ENCODE results near the gene STX18.
"Not testable (repeated sequence)": the region's sequence is repeated elsewhere in the genome, so short reads cannot be mapped to it uniquely, and the experiment has no call there.

STX18 gene

DNA sequence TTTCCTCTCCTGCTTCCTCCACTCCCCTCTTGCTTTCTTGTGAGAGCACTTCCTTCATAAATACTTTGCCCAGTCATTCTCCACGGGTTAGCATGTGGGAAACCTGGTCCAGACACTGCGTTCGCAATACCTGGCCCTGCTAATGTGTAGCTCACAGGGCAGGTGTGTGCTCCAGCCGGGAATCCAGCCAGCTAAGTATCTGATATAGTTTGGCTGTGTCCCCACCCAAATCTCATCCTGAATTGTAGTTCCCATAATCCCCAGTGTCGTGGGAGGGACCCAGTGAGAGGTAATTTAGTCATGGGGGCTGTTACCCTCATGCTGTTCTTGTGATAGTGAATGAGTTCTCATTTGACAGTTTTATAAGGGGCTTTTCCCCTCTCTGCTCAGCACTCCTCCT is 32.2 kb upstream of the STX18 start:
- Histone ChIP-seq H3K36me3 (ENCODE audit: control insufficient read depth, insufficient read depth, low read length) (peaks cover 3% of the 10 kb centered on the region), H3K4me3 (ENCODE audit: low read depth, low read length) (no peak overlapping the region), H3K27me3 (ENCODE audit: control insufficient read depth, insufficient read depth, low read length) (peaks cover 22% of the 10 kb centered on the region), H3K9ac (ENCODE audit: low read depth, low read length) (no peak overlapping the region), H3K9me3 (ENCODE audit: control insufficient read depth, insufficient read depth, low read length) (no peaks in the 10 kb centered on the region), H3K4me1 (ENCODE audit: control insufficient read depth, insufficient read depth, low read length) (peaks cover 3% of the 10 kb centered on the region)

DNA sequence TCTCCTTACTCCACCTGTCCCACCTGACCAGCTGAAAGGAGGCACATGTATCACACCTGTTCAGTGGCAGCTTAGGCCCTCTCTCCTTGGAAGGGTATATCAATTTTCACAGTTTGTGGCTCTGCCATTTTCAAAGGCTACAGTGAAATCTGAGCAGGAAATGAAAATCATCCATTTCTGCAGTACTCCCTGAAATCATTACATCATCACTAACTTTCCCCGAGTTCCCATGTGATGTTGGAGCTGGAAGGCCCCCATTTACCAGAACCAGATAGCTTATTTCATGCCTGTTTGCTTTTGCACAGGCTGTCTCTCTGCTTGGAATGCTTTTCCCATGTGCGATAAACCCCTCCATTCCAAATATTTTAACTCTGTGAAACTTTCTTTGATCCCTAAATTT is 31.0 kb upstream of the STX18 start:
- no peak overlapping the region for H3K4me3 ChIP-seq (ENCODE audit: low read depth, low read length)
- H3K9ac ChIP-seq (ENCODE audit: low read depth, low read length) = no peak overlapping the region
- H3K27me3 ChIP-seq (ENCODE audit: control insufficient read depth, insufficient read depth, low read length) = peaks cover 22% of the 10 kb centered on the region
- no peaks in the 10 kb centered on the region for H3K9me3 ChIP-seq (ENCODE audit: control insufficient read depth, insufficient read depth, low read length)
- peaks cover 3% of the 10 kb centered on the region for H3K36me3 ChIP-seq (ENCODE audit: control insufficient read depth, insufficient read depth, low read length)
- peaks cover 3% of the 10 kb centered on the region for H3K4me1 ChIP-seq (ENCODE audit: control insufficient read depth, insufficient read depth, low read length)

DNA sequence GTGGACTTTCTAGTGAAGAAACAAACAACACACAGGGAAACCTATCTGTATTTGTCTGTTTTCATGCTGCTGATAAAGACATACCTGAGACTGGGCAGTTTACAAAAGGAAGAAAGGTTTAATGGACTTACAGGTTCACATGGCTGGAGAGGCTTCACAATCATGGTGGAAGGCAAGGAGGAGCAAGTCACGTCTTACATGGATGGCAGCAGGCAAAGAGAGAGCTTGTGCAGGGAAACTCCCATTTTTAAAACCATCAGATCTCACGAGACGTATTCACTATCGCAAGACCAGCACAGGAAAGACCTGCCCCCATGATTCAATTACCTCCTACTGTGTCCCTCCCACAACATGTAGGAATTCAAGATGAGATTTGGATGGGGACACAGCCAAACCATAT is 28.0 kb upstream of the STX18 start:
- H3K36me3 ChIP-seq (ENCODE audit: control insufficient read depth, insufficient read depth, low read length); H3K9ac ChIP-seq (ENCODE audit: low read depth, low read length); H3K4me1 ChIP-seq (ENCODE audit: control insufficient read depth, insufficient read depth, low read length); H3K9me3 ChIP-seq (ENCODE audit: control insufficient read depth, insufficient read depth, low read length); H3K4me3 ChIP-seq (ENCODE audit: low read depth, low read length): not testable (repeated sequence)
- peaks cover 13% of the 10 kb centered on the region for H3K27me3 ChIP-seq (ENCODE audit: control insufficient read depth, insufficient read depth, low read length)

DNA sequence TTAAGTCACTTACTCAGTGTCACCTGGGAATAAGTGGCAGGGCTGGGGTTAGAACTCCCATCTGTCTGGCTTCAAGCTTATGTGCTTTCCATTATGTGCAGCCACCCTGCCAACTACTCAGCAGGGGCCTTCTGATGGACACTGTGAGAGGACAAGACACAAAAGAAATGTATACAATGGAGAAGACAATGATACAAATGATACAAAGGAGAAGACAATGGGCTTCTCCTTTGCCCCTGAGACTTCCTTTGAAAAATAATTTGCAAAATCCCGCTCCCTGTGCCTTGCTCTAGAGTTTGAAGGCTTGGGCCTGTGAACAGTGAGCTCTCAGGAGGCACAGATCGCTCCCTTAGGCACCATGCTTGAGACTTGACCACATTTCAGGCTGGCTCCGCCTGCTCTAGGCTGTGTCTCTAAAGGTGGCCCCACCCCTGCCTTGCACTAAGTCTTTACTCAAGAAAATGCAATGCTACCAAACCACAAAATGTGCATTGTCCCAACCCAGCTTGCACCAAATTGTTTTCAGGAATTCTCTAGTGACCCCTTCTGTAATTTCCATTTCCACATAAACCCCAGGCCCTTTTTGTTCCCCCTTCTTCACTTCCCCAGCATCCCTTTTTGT is 27.1 kb upstream of the STX18 start:
- H3K27me3 ChIP-seq (ENCODE audit: control insufficient read depth, insufficient read depth, low read length) = peaks cover 6% of the 10 kb centered on the region
- no peak overlapping the region for H3K9ac ChIP-seq (ENCODE audit: low read depth, low read length)
- no peaks in the 10 kb centered on the region for H3K9me3 ChIP-seq (ENCODE audit: control insufficient read depth, insufficient read depth, low read length)
- H3K4me3 ChIP-seq (ENCODE audit: low read depth, low read length) = no peak overlapping the region
- no peaks in the 10 kb centered on the region for H3K4me1 ChIP-seq (ENCODE audit: control insufficient read depth, insufficient read depth, low read length)
- H3K36me3 ChIP-seq (ENCODE audit: control insufficient read depth, insufficient read depth, low read length) = peaks cover 3% of the 10 kb centered on the region

DNA sequence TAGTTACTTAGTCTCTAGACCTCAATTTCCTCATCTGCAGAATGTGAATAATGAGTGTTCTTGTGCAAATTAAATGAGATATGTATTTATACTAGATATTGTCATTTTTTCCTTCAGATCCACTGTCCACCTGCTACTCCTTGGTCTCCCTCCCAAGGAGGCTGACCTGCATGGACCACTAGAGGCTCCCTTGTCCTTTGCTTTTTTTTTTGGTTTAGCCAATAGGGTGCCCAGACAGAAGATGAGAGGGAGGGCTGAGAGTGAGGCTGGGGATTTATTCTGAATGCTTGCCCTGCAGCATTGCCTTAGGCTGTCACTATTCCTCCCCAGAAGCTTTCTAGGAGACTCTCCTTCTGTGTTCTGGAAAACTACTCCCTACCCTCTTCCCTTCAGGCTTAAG is 24.5 kb upstream of the STX18 start:
- H3K36me3 ChIP-seq (ENCODE audit: control insufficient read depth, insufficient read depth, low read length); H3K4me3 ChIP-seq (ENCODE audit: low read depth, low read length); H3K9ac ChIP-seq (ENCODE audit: low read depth, low read length); H3K4me1 ChIP-seq (ENCODE audit: control insufficient read depth, insufficient read depth, low read length); H3K27me3 ChIP-seq (ENCODE audit: control insufficient read depth, insufficient read depth, low read length); H3K9me3 ChIP-seq (ENCODE audit: control insufficient read depth, insufficient read depth, low read length): not testable (repeated sequence)

DNA sequence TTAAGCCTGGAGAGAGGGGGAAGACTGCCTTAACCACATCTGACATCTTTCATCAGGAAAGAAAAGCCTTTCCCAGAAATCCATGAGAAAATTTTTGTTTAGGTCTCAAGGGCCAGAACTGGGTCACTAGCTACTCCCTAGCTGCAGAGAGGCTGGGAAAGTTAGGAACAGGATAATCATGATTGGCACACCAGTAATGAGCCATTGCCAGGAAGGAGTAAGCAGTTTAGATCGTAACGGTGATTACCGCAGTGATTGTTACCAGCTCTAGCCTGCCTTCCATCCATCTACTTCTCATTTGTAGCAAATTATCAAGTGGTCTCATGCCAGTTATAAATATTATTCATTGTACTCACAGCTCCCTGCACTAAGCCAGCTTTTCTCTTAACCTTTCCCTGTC is 22.7 kb upstream of the STX18 start:
- Histone ChIP-seq H3K4me1 (ENCODE audit: control insufficient read depth, insufficient read depth, low read length) (no peaks in the 10 kb centered on the region), H3K27me3 (ENCODE audit: control insufficient read depth, insufficient read depth, low read length) (no peaks in the 10 kb centered on the region), H3K4me3 (ENCODE audit: low read depth, low read length) (no peak overlapping the region), H3K9me3 (ENCODE audit: control insufficient read depth, insufficient read depth, low read length) (no peaks in the 10 kb centered on the region), H3K36me3 (ENCODE audit: control insufficient read depth, insufficient read depth, low read length) (no peaks in the 10 kb centered on the region), H3K9ac (ENCODE audit: low read depth, low read length) (no peak overlapping the region)

DNA sequence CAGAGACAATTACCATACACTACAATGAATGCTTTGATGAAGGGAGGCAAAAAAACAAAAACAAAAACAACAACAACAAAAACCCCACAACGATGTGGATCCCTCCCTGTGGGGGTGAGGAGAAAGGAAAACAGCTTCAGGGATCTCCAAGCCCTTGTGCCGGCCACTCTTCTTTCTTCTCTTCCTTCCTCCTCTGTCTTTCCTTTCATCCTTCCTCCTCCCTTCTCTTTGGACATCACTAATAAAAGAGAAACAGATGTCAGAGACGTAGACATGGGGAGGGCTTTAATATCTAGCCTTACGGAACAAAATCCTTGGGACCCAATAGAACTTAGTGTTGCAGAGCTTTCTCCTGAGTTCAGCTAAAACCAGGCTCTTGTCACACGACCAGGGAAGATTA is 18.8 kb upstream of the STX18 start:
- no peak overlapping the region for H3K4me3 ChIP-seq (ENCODE audit: low read depth, low read length)
- H3K36me3 ChIP-seq (ENCODE audit: control insufficient read depth, insufficient read depth, low read length) = no peaks in the 10 kb centered on the region
- no peaks in the 10 kb centered on the region for H3K4me1 ChIP-seq (ENCODE audit: control insufficient read depth, insufficient read depth, low read length)
- H3K27me3 ChIP-seq (ENCODE audit: control insufficient read depth, insufficient read depth, low read length) = no peaks in the 10 kb centered on the region
- no peaks in the 10 kb centered on the region for H3K9me3 ChIP-seq (ENCODE audit: control insufficient read depth, insufficient read depth, low read length)
- H3K9ac ChIP-seq (ENCODE audit: low read depth, low read length) = no peak overlapping the region

DNA sequence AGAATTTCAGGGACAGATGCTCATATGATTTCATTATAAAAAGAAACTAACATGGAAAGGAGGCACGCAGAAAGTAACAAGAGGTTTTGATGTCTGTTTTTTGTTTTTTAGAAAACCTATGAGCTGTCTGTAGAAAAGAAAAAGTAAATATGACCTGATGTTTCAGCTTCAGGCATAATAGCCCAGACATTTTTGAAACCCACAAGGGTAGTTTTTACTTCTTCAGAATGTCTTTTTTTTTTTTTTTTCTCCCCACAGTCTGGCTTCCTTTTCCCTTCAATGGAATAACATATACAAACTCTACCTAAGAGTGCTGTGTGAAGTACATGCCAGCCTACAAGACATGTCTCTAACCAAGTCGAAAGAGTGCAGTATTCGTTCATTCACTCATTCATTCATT is 18.3 kb upstream of the STX18 start:
- Histone ChIP-seq H3K4me1 (ENCODE audit: control insufficient read depth, insufficient read depth, low read length) (no peaks in the 10 kb centered on the region), H3K9ac (ENCODE audit: low read depth, low read length) (no peak overlapping the region), H3K36me3 (ENCODE audit: control insufficient read depth, insufficient read depth, low read length) (no peaks in the 10 kb centered on the region), H3K9me3 (ENCODE audit: control insufficient read depth, insufficient read depth, low read length) (no peaks in the 10 kb centered on the region), H3K4me3 (ENCODE audit: low read depth, low read length) (no peak overlapping the region), H3K27me3 (ENCODE audit: control insufficient read depth, insufficient read depth, low read length) (no peaks in the 10 kb centered on the region)

DNA sequence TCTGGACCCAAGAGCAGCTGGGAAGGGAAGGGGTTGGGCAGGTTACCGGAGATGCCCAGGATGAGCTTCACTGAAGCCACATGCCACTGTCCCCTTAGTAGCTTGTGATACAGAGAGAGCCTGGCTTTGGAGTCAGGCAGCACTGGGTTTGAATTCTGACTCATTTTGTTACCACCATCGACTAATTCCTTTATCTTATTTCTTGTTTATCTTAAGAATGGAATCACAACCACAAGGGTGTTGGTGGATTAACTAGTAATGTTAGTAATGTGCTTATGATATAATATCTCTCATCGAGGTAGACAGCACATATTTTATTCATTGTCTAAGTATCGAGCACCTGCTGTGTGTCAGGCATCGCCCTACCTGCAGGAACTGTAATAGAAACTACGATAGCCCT is 17.7 kb upstream of the STX18 start:
- Histone ChIP-seq H3K36me3 (ENCODE audit: control insufficient read depth, insufficient read depth, low read length) (no peaks in the 10 kb centered on the region), H3K4me3 (ENCODE audit: low read depth, low read length) (no peak overlapping the region), H3K27me3 (ENCODE audit: control insufficient read depth, insufficient read depth, low read length) (no peaks in the 10 kb centered on the region), H3K9me3 (ENCODE audit: control insufficient read depth, insufficient read depth, low read length) (no peaks in the 10 kb centered on the region), H3K9ac (ENCODE audit: low read depth, low read length) (no peak overlapping the region), H3K4me1 (ENCODE audit: control insufficient read depth, insufficient read depth, low read length) (no peaks in the 10 kb centered on the region)

DNA sequence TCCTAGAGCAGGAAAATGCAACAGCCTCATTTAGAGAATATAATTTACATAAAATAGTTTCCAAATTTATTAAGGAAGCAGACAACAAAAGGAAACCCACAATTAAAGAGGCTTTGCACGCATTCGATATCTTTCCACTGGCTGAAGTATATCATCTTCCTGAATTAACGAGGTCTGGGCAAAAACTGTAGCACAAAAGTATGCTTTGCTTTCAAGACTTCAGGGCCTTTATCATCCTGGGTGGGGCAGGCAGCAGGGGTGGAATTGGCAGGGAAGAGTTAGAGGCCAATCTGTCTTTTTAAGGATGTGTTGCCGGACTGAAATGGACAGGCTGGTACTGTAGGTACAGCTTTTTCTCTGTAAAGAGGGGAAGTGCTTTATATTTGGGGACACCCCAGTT is 17.0 kb upstream of the STX18 start:
- no peaks in the 10 kb centered on the region for H3K36me3 ChIP-seq (ENCODE audit: control insufficient read depth, insufficient read depth, low read length)
- no peak overlapping the region for H3K9ac ChIP-seq (ENCODE audit: low read depth, low read length)
- H3K4me3 ChIP-seq (ENCODE audit: low read depth, low read length) = no peak overlapping the region
- no peaks in the 10 kb centered on the region for H3K9me3 ChIP-seq (ENCODE audit: control insufficient read depth, insufficient read depth, low read length)
- H3K27me3 ChIP-seq (ENCODE audit: control insufficient read depth, insufficient read depth, low read length) = no peaks in the 10 kb centered on the region
- H3K4me1 ChIP-seq (ENCODE audit: control insufficient read depth, insufficient read depth, low read length) = no peaks in the 10 kb centered on the region

DNA sequence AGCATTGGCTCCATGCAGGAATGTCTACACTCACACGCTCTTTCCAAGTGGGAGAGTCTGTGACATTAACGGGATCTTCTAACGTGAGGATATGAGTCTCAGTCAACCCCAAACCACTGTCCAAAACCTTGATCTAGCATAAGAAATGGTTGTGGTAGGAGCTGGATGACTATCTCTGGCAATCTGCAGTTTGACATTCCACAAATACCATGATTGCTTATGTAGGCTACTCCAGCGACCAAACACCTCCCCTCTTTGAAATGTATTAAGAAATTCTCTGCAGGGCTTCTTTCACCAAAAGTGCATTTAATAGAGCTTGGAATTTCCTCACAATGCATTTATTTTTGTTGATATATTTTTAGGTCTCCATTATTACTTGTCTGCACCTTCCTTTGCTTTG is 14.1 kb upstream of the STX18 start:
- Histone ChIP-seq H3K4me1 (ENCODE audit: control insufficient read depth, insufficient read depth, low read length) (no peaks in the 10 kb centered on the region), H3K27me3 (ENCODE audit: control insufficient read depth, insufficient read depth, low read length) (no peaks in the 10 kb centered on the region), H3K36me3 (ENCODE audit: control insufficient read depth, insufficient read depth, low read length) (peaks cover 2% of the 10 kb centered on the region), H3K9me3 (ENCODE audit: control insufficient read depth, insufficient read depth, low read length) (no peaks in the 10 kb centered on the region), H3K4me3 (ENCODE audit: low read depth, low read length) (no peak overlapping the region), H3K9ac (ENCODE audit: low read depth, low read length) (no peak overlapping the region)

DNA sequence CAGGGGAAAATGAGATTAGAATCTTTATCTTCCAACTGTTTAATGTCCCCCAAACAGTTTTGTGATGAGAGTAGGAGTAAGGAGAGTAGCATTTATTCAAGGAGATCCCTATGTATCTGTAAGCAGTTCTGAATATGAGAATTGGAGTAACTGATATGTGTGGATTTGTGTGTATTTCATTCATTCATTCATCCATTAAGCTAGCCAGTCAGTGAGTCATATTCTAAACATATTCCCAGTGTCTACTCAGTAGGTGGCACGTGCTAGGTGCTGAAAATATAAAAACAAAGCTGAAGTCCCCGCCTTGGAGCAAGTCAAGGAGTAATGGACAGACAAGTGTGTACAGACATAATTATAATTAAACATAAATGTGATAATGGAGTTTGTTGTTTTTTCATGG is 12.4 kb upstream of the STX18 start:
- Histone ChIP-seq H3K27me3 (ENCODE audit: control insufficient read depth, insufficient read depth, low read length) (no peaks in the 10 kb centered on the region), H3K36me3 (ENCODE audit: control insufficient read depth, insufficient read depth, low read length) (peaks cover 9% of the 10 kb centered on the region), H3K4me3 (ENCODE audit: low read depth, low read length) (no peak overlapping the region), H3K4me1 (ENCODE audit: control insufficient read depth, insufficient read depth, low read length) (no peaks in the 10 kb centered on the region), H3K9ac (ENCODE audit: low read depth, low read length) (no peak overlapping the region), H3K9me3 (ENCODE audit: control insufficient read depth, insufficient read depth, low read length) (no peaks in the 10 kb centered on the region)

DNA sequence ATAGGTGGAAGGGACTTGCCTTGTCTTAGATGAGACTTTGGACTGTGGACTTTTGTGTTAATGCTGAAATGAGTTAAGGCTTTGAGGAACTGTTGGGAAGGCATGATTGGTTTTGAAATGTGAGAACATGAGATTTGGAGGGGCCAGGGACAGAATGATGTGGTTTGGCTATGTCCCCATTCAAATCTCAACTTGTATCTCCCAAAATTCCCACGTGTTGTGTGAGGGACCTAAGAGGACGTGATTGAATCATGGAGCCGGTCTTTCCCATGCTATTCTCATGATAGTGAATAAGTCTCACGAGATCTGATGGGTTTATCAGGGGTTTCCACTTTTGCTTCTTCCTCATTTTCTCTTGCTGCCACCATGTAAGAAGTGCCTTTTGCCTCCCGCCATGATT is 10.2 kb upstream of the STX18 start:
- not testable (repeated sequence) for H3K9me3 ChIP-seq (ENCODE audit: control insufficient read depth, insufficient read depth, low read length); H3K9ac ChIP-seq (ENCODE audit: low read depth, low read length)
- H3K36me3 ChIP-seq (ENCODE audit: control insufficient read depth, insufficient read depth, low read length) = peaks cover 16% of the 10 kb centered on the region

More for the DNA sequence above, 10.2 kb upstream of the STX18 start:
- H3K4me1 ChIP-seq (ENCODE audit: control insufficient read depth, insufficient read depth, low read length); H3K4me3 ChIP-seq (ENCODE audit: low read depth, low read length); H3K27me3 ChIP-seq (ENCODE audit: control insufficient read depth, insufficient read depth, low read length): not testable (repeated sequence)

All from iPS-15b (cell line).